Measurements from ENCODE around the gene AUTS2.

DNA sequence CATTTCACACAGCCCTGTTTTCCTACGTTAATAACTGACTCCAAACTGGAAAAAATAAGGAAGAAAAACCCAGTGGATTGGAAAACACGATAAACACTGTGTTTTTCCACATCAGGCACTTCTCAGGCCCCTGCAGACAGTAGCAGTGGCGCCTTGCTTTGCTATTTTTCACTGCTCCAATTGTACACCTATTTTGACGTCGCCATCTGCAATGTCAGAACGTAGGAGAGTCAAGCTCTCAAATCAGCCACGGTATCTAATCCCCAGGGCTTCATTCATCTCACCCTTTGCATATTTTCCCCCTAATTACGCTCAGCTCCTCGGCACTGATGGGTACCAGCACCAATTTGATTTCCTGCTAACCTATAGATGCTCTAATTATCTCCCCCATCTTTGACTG lies 1195.5 kb downstream of the AUTS2 start:
- TF ChIP-seq, protein P1, sequence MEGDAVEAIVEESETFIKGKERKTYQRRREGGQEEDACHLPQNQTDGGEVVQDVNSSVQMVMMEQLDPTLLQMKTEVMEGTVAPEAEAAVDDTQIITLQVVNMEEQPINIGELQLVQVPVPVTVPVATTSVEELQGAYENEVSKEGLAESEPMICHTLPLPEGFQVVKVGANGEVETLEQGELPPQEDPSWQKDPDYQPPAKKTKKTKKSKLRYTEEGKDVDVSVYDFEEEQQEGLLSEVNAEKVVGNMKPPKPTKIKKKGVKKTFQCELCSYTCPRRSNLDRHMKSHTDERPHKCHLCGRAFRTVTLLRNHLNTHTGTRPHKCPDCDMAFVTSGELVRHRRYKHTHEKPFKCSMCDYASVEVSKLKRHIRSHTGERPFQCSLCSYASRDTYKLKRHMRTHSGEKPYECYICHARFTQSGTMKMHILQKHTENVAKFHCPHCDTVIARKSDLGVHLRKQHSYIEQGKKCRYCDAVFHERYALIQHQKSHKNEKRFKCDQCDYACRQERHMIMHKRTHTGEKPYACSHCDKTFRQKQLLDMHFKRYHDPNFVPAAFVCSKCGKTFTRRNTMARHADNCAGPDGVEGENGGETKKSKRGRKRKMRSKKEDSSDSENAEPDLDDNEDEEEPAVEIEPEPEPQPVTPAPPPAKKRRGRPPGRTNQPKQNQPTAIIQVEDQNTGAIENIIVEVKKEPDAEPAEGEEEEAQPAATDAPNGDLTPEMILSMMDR (conservative IDR thresholded peaks at IDR 0.05; ENCODE audit: low read depth in 2 of 2): no peak
- TF ChIP-seq POLR2AphosphoS5 (IDR thresholded peaks at IDR 0.05; ENCODE audit: low read depth) (no peak), CREB1 (CRISPR knock-in tag; IDR thresholded peaks at IDR 0.05; ENCODE audit: low read depth) (no peak), ZNF331 (CRISPR knock-in tag; IDR thresholded peaks at IDR 0.05; ENCODE audit: low read depth) (no peak), EZH2 (IDR thresholded peaks at IDR 0.05; ENCODE audit: low read depth, unreplicated experiment) (no peak), NANOG (IDR thresholded peaks at IDR 0.05; ENCODE audit: borderline replicate concordance) (no peak), JUNB (IDR thresholded peaks at IDR 0.05; ENCODE audit: unreplicated experiment) (no peak)
- TF ChIP-seq, protein P2, sequence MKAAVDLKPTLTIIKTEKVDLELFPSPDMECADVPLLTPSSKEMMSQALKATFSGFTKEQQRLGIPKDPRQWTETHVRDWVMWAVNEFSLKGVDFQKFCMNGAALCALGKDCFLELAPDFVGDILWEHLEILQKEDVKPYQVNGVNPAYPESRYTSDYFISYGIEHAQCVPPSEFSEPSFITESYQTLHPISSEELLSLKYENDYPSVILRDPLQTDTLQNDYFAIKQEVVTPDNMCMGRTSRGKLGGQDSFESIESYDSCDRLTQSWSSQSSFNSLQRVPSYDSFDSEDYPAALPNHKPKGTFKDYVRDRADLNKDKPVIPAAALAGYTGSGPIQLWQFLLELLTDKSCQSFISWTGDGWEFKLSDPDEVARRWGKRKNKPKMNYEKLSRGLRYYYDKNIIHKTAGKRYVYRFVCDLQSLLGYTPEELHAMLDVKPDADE (IDR thresholded peaks at IDR 0.05): no peak

Measured in GM23338 (cell line).